Breast epithelium (tissue), 3 donors: Measurements from ENCODE around the gene PLCH1.

Experiments used
- CTCF ChIP-seq, 3 donors: fragments of 450-650 bp; IDR thresholded peaks; one replicate each; pipeline ENCODE4 v1.5.1; 2016 to 2017; ENCODE audit warnings: antibody characterized with exemption in 3 of 3, mild to moderate bottlenecking in 3 of 3, moderate library complexity in 3 of 3
- POLR2A ChIP-seq: fragments of 450-650 bp; IDR thresholded peaks from one replicate; pipeline ENCODE4 v1.6.1; 2016; ENCODE audit warnings: antibody characterized with exemption, mild to moderate bottlenecking, moderate library complexity
- POLR2AphosphoS5 ChIP-seq, 3 donors: sonication (generic); formaldehyde crosslinking; IDR thresholded peaks; one replicate each; pipeline ENCODE4 v1.6.1; 2017; ENCODE audit warnings: antibody characterized with exemption in 3 of 3

GRCh38 chr3:155690921-155691320, 54.0 kb downstream of the PLCH1 start:
- TF ChIP-seq CTCF (IDR thresholded peaks at IDR 0.05) = no peak
- no peak for TF ChIP-seq POLR2AphosphoS5 (IDR thresholded peaks at IDR 0.05)
- TF ChIP-seq POLR2A = no peak
